GM12892 (cell line): ENCODE data around the gene TNFAIP3.

Source experiments
- POLR2A ChIP-seq: IDR thresholded peaks from 2 replicates; pipeline ENCODE4 v1.6.1; 2011; ENCODE audit warnings: low read depth, low read length, control low read depth
- POLR2AphosphoS5 ChIP-seq: IDR thresholded peaks from 2 replicates; pipeline ENCODE4 v1.6.1; 2011; ENCODE audit warnings: low read depth, low read length, control low read depth
- TAF1 ChIP-seq: IDR thresholded peaks from 2 replicates; pipeline ENCODE4 v1.6.1; 2011; ENCODE audit warnings: low read depth, mild to moderate bottlenecking, control low read depth, low read length, borderline replicate concordance

DNA sequence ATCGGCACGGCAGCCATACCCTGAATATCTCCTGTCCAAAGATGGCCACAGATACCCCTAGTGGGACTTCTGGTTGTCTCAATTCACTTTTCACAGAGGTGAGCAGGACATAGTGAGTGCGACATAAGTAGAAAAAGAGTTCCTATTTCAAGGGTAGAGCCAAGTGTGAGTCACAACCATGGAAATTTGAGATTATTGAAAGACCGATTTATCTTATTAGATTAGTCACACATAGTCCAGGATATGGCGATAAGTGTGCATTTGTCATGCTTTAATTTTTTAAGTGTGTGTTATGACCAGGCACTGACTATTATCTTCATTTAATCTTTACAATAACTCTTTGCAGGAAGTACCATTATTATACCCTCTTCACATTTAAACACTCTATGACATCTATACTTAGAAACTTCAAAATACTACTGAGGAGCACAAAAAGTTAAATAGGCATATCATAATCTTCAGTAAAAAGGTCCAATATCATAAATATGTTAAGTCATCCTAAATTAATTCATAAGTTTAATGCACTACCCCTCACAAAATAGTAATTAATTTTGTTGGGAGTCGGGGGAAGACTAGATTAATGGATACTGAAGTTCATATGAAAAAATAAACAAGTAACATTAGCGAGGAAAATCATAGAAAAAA lies 13.4 kb upstream of the TNFAIP3 start:
- no peak for TF ChIP-seq POLR2AphosphoS5
- no peak for TF ChIP-seq POLR2A
- TF ChIP-seq TAF1, result no peak
